Erythroblast (primary cell): ENCODE results near the gene KCMF1.

ENCODE experiments used
- DNase-seq, 2 experiments: peaks; one replicate each; lab custom pipeline; 2025; lab: John Stamatoyannopoulos, UW
- GATA1 ChIP-seq: IDR thresholded peaks from 2 replicates; pipeline ENCODE4 v1.6.1; 2011; ENCODE audit warnings: low read depth, mild to moderate bottlenecking, control low read depth, low read length, moderate library complexity
- POLR2A ChIP-seq: IDR thresholded peaks from 2 replicates; pipeline ENCODE4 v1.6.1; 2011; ENCODE audit warnings: mild to moderate bottlenecking, low read length

KCMF1 gene

GRCh38 chr2:85083092-85083491 lies 112.1 kb downstream of the KCMF1 start:
- no peak for TF ChIP-seq POLR2A
- no peak for TF ChIP-seq GATA1
- DNase-seq = no peak

- DNase-seq = no peak
- TF ChIP-seq GATA1 (no peak), POLR2A (no peak)
Observed at GRCh38 chr2:85085563-85085962, 114.6 kb downstream of the KCMF1 start.

- no peak for TF ChIP-seq GATA1
- TF ChIP-seq POLR2A = no peak
- no peak for DNase-seq
Observed at GRCh38 chr2:85087541-85087940, 116.6 kb downstream of the KCMF1 start.

- TF ChIP-seq POLR2A = no peak
- no peak for TF ChIP-seq GATA1
- DNase-seq = no peak
Observed at GRCh38 chr2:85088921-85089320, 118.0 kb downstream of the KCMF1 start.

GRCh38 chr2:85089585-85089984 lies 118.6 kb downstream of the KCMF1 start:
- TF ChIP-seq GATA1 (no peak), POLR2A (no peak)
- no peak for DNase-seq

- no peak for DNase-seq
- TF ChIP-seq POLR2A = no peak
- TF ChIP-seq GATA1 = no peak
Observed at GRCh38 chr2:85091838-85092237, 120.9 kb downstream of the KCMF1 start.

GRCh38 chr2:85095094-85095493 lies 124.1 kb downstream of the KCMF1 start:
- no peak for DNase-seq
- TF ChIP-seq GATA1 (no peak), POLR2A (no peak)

- TF ChIP-seq POLR2A (no peak), GATA1 (no peak)
- no peak for DNase-seq
Observed at GRCh38 chr2:85096616-85097015, 125.7 kb downstream of the KCMF1 start.

GRCh38 chr2:85104228-85104627 lies 133.3 kb downstream of the KCMF1 start:
- TF ChIP-seq GATA1 (no peak), POLR2A (no peak)

GRCh38 chr2:85106489-85107180 lies 135.7 kb downstream of the KCMF1 start:
- no peak for DNase-seq
- TF ChIP-seq GATA1 (no peak), POLR2A (no peak)

More at GRCh38 chr2:85104228-85104627, 133.3 kb downstream of the KCMF1 start:
- no peak for DNase-seq
